GM12874 (cell line): ENCODE data around the gene LYZ.

Experiments used
- CTCF ChIP-seq: IDR thresholded peaks from 2 replicates; pipeline ENCODE4 v1.5.1; 2011; ENCODE audit warnings: low read depth, mild to moderate bottlenecking, control low read depth, low read length, moderate library complexity; ENCODE audit not compliant: insufficient read depth

The LYZ gene

GRCh38 chr12:69351462-69352236, 3.5 kb downstream of the LYZ start:
- TF ChIP-seq CTCF, result no peak

GRCh38 chr12:69352904-69353303, 4.7 kb downstream of the LYZ start:
- TF ChIP-seq CTCF, result no peak

GRCh38 chr12:69354172-69354555, 6.0 kb downstream of the LYZ start:
- TF ChIP-seq CTCF, result no peak

GRCh38 chr12:69354556-69355187, 6.5 kb downstream of the LYZ start:
- TF ChIP-seq CTCF, result no peak

- TF ChIP-seq CTCF, result no peak
Observed at GRCh38 chr12:69355363-69356028, 7.3 kb downstream of the LYZ start.

GRCh38 chr12:69359531-69360347, 11.6 kb downstream of the LYZ start, which contains the start of gene YEATS4:
Gene YEATS4, plus strand, starts transcription at chr12:69359743. Its CDS starts 230 bp downstream, at chr12:69359973.
- TF ChIP-seq CTCF, result no peak

- TF ChIP-seq CTCF, result no peak
Observed at GRCh38 chr12:69360348-69360672, 12.1 kb downstream of the LYZ start.
